ENCODE data around the gene PES1. TPM values are rescaled to one million over a fixed set of nuclear protein-coding genes. Genes with fewer than 3 reads are reported as not detected.

PES1 gene
- total RNA-seq, 1 experiment from 2014 or later = 167 TPM

- H3K4me3 ChIP-seq (replicated peaks in 1 of 2; ENCODE audit: low read depth in 1 of 2, low read length in 2 of 2) = no peak overlapping the region
- no TSS peak for BruUV-seq (replicated peaks)
- H3K4me2 ChIP-seq (ENCODE audit: low read length) = no peak overlapping the region
- POLR2A ChIA-PET = no interaction called here
- DNase-seq (ENCODE audit: low read depth, low spot score) = no peak
- H3K27ac ChIP-seq (ENCODE audit: low read depth, low read length) = no peak overlapping the region
- H3K9me3 ChIP-seq (ENCODE audit: control insufficient read depth in 1 of 2, insufficient read depth in 1 of 2, low read depth in 1 of 2, low read length in 2 of 2) = no peaks in the 10 kb centered on the region
- H2AFZ ChIP-seq (ENCODE audit: low read depth, low read length, poor library complexity, severe bottlenecking) = no peak overlapping the region
- no peaks in the 10 kb centered on the region for H3K27me3 ChIP-seq (ENCODE audit: insufficient read depth, low read length)
- intact Hi-C loops (cut with micrococcal nuclease) = loop anchor here (10.0 kb wide), 1 partner anchor 154 kb away; no protein-coding TSS in a partner anchor
- CTCF ChIA-PET = interaction anchor here (1.8 kb wide), 1 partner anchor 34 kb away, joined by 6 read pairs; no protein-coding TSS in a partner anchor
- H4K20me1 ChIP-seq (ENCODE audit: insufficient read depth) = no peaks in the 10 kb centered on the region
- no peak for ATAC-seq
- TF ChIP-seq TCF7L2 (IDR thresholded peaks at IDR 0.05; ENCODE audit: borderline replicate concordance, extremely low read depth, insufficient read depth, insufficient read length) (no peak), YY1 (IDR thresholded peaks at IDR 0.05; ENCODE audit: extremely low read depth, insufficient replicate concordance, low read depth, low read length) (no peak), ZBTB33 (IDR thresholded peaks at IDR 0.05; ENCODE audit: extremely low read depth, insufficient replicate concordance, low read length) (no peak), MAX (IDR thresholded peaks at IDR 0.05) (no peak), ELF1 (IDR thresholded peaks at IDR 0.05; ENCODE audit: borderline replicate concordance, low read depth) (no peak), EZH2phosphoT487 (IDR thresholded peaks at IDR 0.05; ENCODE audit: borderline replicate concordance) (no peak), SIN3A (IDR thresholded peaks at IDR 0.05; ENCODE audit: low read depth) (no peak), CEBPB (IDR thresholded peaks at IDR 0.05; ENCODE audit: low read depth) (no peak), CBX3 (IDR thresholded peaks at IDR 0.05; ENCODE audit: low read depth) (no peak), POLR2AphosphoS5 (IDR thresholded peaks at IDR 0.05; ENCODE audit: low read depth, low read length) (no peak), EGR1 (IDR thresholded peaks at IDR 0.05; ENCODE audit: low read depth) (no peak), POLR2A (IDR thresholded peaks at IDR 0.05; ENCODE audit: borderline replicate concordance, extremely low read depth, insufficient read depth, insufficient read length) (no peak), JUND (IDR thresholded peaks at IDR 0.05) (no peak), RAD21 (IDR thresholded peaks at IDR 0.05; ENCODE audit: low read depth) (no peak)
- RAD21 ChIA-PET (ENCODE audit: low non-redundant PET in 1 of 2, low total read pairs in 2 of 2, uncharacterized antibody in 2 of 2, unreplicated experiment in 2 of 2) = no interaction called here
- no peak overlapping the region for H3K9ac ChIP-seq (ENCODE audit: low read length)
- H3K79me2 ChIP-seq (ENCODE audit: insufficient read depth, low read length) = no peaks in the 10 kb centered on the region
- no peaks in the 10 kb centered on the region for H3K9me2 ChIP-seq (ENCODE audit: insufficient read depth)
- H3K36me3 ChIP-seq (ENCODE audit: control insufficient read depth in 1 of 2, insufficient read depth in 2 of 2, low read length in 2 of 2) = no peaks in the 10 kb centered on the region
- H3K4me1 ChIP-seq (ENCODE audit: control insufficient read depth in 1 of 2, insufficient read depth in 2 of 2, low read length in 2 of 2) = peaks cover 3 to 11% of the 10 kb centered on the region in 2 experiments
These were observed 9.2 kb upstream of the PES1 start for GRCh38 chr22:30600921-30601320.

Data from HCT116 (cell line).